Activated naive CD4-positive, alpha-beta T cell treated with Interleukin-2 at 50 U/mL for 16 hours (primary cell): ENCODE data around the gene GLB1L3.

ENCODE experiments used
- DNase-seq: peaks from one replicate; pipeline ENCODE4 v3.0.0-alpha.2; 2020

Gene GLB1L3

DNA sequence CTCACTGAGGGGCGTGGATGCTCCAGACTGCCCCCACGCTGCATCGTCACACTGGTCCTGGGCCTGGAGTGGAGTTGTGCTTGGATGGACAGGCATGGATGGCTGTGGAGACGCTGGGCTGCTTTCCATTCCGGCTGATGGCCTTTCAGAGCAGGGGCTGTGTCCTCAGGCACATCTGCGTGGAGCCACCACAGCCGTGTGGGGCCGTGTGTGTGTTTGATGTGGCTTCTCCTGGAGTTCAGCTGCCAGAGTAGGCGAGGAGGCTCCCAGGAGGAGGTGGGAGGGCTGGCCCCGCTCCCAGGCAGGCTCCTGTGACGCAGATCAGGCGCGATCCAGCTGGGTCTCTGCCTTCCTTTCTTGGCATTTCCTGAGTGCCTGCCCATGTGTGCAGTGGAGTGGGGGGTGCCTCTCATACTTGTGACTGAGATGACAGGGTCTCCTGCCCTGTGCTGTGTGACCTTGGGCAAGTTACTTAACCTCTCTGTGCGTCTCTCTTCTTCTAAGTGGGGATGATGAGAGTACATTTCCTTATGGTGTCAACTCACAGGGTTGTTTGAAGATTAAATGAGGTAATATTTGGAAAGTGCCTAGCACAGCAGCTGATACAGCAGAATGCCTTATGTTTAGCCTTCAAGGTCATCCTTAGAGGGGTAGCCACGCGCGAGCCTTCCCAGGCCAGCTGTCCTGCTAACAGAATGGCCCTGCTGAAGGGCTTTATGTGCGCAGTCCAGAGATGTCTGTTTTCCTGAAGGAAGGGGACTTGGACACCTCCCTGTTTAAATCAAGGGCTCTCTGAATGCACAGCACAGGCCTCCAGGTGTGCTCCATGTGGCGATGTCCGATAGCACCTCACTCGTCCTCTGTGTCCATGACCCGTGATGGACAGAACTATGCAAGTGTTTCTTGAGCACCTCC lies 89.1 kb downstream of the GLB1L3 start:
- DNase-seq: no peak

DNA sequence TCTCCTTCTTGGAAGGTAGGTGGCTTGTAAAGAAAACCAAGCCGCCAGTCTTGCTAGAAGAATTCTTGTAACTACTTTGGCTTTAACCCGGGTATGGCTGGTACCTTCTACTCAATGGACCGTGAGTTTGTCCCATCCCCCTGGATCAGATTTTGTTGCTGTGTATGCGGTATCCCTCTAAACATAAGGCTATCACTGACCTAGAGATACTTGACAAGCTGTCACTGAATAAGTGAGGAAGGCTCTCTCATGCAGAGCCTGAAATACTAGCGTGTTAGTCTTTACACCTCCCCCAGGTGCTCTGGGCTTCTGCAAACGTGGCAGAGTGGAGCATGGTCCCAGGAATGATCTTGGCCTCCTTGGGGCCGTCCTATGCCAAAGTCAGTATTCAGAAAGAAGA lies 90.1 kb downstream of the GLB1L3 start:
- no peak for DNase-seq

DNA sequence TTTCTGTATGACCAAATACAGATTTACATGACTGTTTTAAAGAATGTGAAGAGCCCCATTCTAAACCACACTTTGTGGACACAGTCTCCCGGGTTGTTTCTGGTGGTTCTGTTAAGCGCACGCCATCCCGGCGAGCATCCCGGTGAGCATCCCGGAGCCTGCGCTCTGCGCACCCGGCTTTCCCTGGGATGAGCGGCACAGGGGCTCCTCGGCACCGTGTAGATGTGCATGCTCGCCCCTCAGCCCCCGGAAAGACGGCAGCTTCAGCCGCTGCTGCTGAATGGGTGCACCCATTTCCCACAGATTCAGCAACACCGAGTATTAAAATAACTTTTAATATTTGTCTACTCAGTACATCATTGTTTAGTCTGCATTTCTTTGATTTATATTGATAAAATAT lies 91.6 kb downstream of the GLB1L3 start:
- DNase-seq: no peak
